GM23338 (cell line): ENCODE measurements around the gene ING5. TPM values are rescaled to one million over a fixed set of nuclear protein-coding genes. Genes with fewer than 3 reads are reported as not detected.

Experiments
- ATAC-seq: fragments of 200-7000 bp; cut with Tn5 transposase; 3 replicates; pipeline ENCODE4 v1.9.1; 2020
- DNase-seq: peaks from one replicate; pipeline ENCODE4 v3.0.0-alpha.2; 2015; ENCODE audit warnings: low spot score
- H2AFZ ChIP-seq: fragments of 200-600 bp; sonication (generic); 2 replicates; pipeline ENCODE4 v1.8.0; 2016; ENCODE audit warnings: antibody characterized with exemption, mild to moderate bottlenecking, moderate library complexity
- H3F3A ChIP-seq: fragments of 200-600 bp; sonication (generic); replicated peaks from 2 replicates; pipeline ENCODE4 v1.8.0; 2017; ENCODE audit warnings: antibody characterized with exemption, mixed run types, low read depth
- H3K27ac ChIP-seq: fragments of 200-600 bp; sonication (generic); 2 replicates; pipeline ENCODE4 v1.6.1; 2016; ENCODE audit warnings: low read depth
- H3K27me3 ChIP-seq: fragments of 200-600 bp; sonication (generic); 2 replicates; pipeline ENCODE4 v1.8.0; 2016; ENCODE audit warnings: mild to moderate bottlenecking, mixed run types, moderate library complexity; ENCODE audit not compliant: insufficient read depth
- H3K36me3 ChIP-seq: fragments of 200-600 bp; sonication (generic); 2 replicates; pipeline ENCODE4 v1.8.0; 2016; ENCODE audit warnings: mild to moderate bottlenecking; ENCODE audit not compliant: insufficient read depth
- H3K4me1 ChIP-seq: fragments of 200-600 bp; sonication (generic); 2 replicates; pipeline ENCODE4 v1.8.0; 2016; ENCODE audit warnings: mild to moderate bottlenecking, moderate library complexity; ENCODE audit not compliant: insufficient read depth
- H3K4me2 ChIP-seq: fragments of 200-600 bp; sonication (generic); 2 replicates; pipeline ENCODE4 v1.7.1; 2017; ENCODE audit warnings: mixed run types
- H3K4me3 ChIP-seq: fragments of 200-600 bp; sonication (generic); 2 replicates; pipeline ENCODE4 v1.6.1; 2016; ENCODE audit warnings: mixed run types
- H3K79me2 ChIP-seq: fragments of 200-600 bp; sonication (generic); replicated peaks from 2 replicates; pipeline ENCODE4 v1.8.0; 2017; ENCODE audit warnings: mild to moderate bottlenecking; ENCODE audit not compliant: insufficient read depth
- H3K9me2 ChIP-seq: fragments of 200-600 bp; sonication (generic); 2 replicates; pipeline ENCODE4 v1.8.0; 2017; ENCODE audit not compliant: insufficient read depth
- H4K20me1 ChIP-seq: fragments of 200-600 bp; sonication (generic); replicated peaks from 2 replicates; pipeline ENCODE4 v1.8.0; 2017; ENCODE audit warnings: mild to moderate bottlenecking; ENCODE audit not compliant: insufficient read depth
- H3K27ac Mint-ChIP-seq: 2 replicates; pipeline ENCODE4 v1.8.0; 2020; ENCODE audit warnings: inconsistent platforms, mild to moderate bottlenecking, moderate library complexity, mixed read lengths
- H3K27me3 Mint-ChIP-seq: 3 replicates; pipeline ENCODE4 v1.8.0; 2022; ENCODE audit warnings: low read depth, mild to moderate bottlenecking, moderate library complexity, mixed read lengths, inconsistent platforms; ENCODE audit not compliant: insufficient read depth, poor library complexity
- H3K36me3 Mint-ChIP-seq: 3 replicates; pipeline ENCODE4 v1.8.0; 2021; ENCODE audit warnings: low read depth, mild to moderate bottlenecking, inconsistent platforms, moderate library complexity, mixed read lengths
- H3K4me1 Mint-ChIP-seq: 3 replicates; pipeline ENCODE4 v1.8.0; 2020; ENCODE audit warnings: mild to moderate bottlenecking, inconsistent platforms, mixed read lengths
- H3K4me3 Mint-ChIP-seq: 3 replicates; pipeline ENCODE4 v1.8.0; 2021; ENCODE audit warnings: moderate library complexity, mild to moderate bottlenecking, inconsistent platforms, mixed read lengths
- H3K9me3 Mint-ChIP-seq: 3 replicates; pipeline ENCODE4 v1.8.0; 2020; ENCODE audit warnings: moderate library complexity, mild to moderate bottlenecking, inconsistent platforms, mixed read lengths
- CREB1 ChIP-seq: fragments of 250-450 bp; sonication (Bioruptor Pico); IDR thresholded peaks from 2 replicates; pipeline ENCODE4 v1.5.0; 2020; ENCODE audit warnings: low read depth, mild to moderate bottlenecking, moderate library complexity
- EZH2 ChIP-seq: fragments of 200-600 bp; sonication (generic); IDR thresholded peaks from one replicate; pipeline ENCODE4 v1.8.0; 2017; ENCODE audit warnings: antibody characterized with exemption, mild to moderate bottlenecking, low read depth; ENCODE audit not compliant: unreplicated experiment
- EZH2phosphoT487 ChIP-seq: fragments of 200-600 bp; sonication (generic); IDR thresholded peaks from one replicate; pipeline ENCODE4 v1.8.1; 2018; ENCODE audit warnings: antibody characterized with exemption; ENCODE audit not compliant: unreplicated experiment
- JUNB ChIP-seq: IDR thresholded peaks from one replicate; pipeline ENCODE4 v1.6.1; 2016; ENCODE audit warnings: antibody characterized with exemption; ENCODE audit not compliant: unreplicated experiment
- NANOG ChIP-seq: IDR thresholded peaks from 2 replicates; pipeline ENCODE4 v1.6.1; 2016; ENCODE audit warnings: antibody characterized with exemption, borderline replicate concordance
- POLR2AphosphoS5 ChIP-seq: IDR thresholded peaks from 2 replicates; pipeline ENCODE4 v1.6.1; 2016; ENCODE audit warnings: antibody characterized with exemption, low read depth
- REST ChIP-seq: IDR thresholded peaks from one replicate; pipeline ENCODE4 v1.6.1; 2018; ENCODE audit warnings: antibody characterized with exemption; ENCODE audit not compliant: unreplicated experiment
- ZNF114 ChIP-seq: fragments of 250-450 bp; sonication (Bioruptor Pico); IDR thresholded peaks from 2 replicates; pipeline ENCODE4 v1.5.0; 2020; ENCODE audit warnings: mild to moderate bottlenecking, moderate library complexity
- ZNF331 ChIP-seq: fragments of 250-450 bp; sonication (Bioruptor Pico); IDR thresholded peaks from 2 replicates; pipeline ENCODE4 v1.5.0; 2020; ENCODE audit warnings: low read depth, mild to moderate bottlenecking, moderate library complexity
- ZNF462 ChIP-seq: fragments of 250-450 bp; sonication (Bioruptor Pico); IDR thresholded peaks from 2 replicates; pipeline ENCODE4 v1.5.0; 2020; ENCODE audit warnings: mild to moderate bottlenecking, moderate library complexity
- polyA plus RNA-seq: library from polyadenylated mRNA; unstranded; fragments of >200 nt; fragmentation: Nextera tagmentation; extraction: Ambion mirVana; gene quantifications from 2 replicates; pipeline ENCODE4 v1.2.1, GENCODE V29; 2016
- total RNA-seq: library from RNA; depleted of rRNA; stranded (reverse); fragments of >200 nt; shearing (Covaris generic); gene quantifications from 2 replicates; pipeline ENCODE4 v1.2.3, GENCODE V29; 2014
- TF ChIP-seq, protein P1 (sequence below), 2 experiments: fragments of 200-600 bp in 1 of 2; sonication (generic) in 1 of 2; conservative IDR thresholded peaks; 2 replicates each; pipeline versions ENCODE4 v1.5.1 to v1.6.1; 2016 to 2017; ENCODE audit warnings: antibody characterized with exemption in 2 of 2, low read depth in 2 of 2, mild to moderate bottlenecking in 2 of 2, moderate library complexity in 1 of 2

The ING5 gene
- total and polyA plus RNA-seq, 2 experiments from 2014 or later = 25.7 to 42.5 TPM

DNA sequence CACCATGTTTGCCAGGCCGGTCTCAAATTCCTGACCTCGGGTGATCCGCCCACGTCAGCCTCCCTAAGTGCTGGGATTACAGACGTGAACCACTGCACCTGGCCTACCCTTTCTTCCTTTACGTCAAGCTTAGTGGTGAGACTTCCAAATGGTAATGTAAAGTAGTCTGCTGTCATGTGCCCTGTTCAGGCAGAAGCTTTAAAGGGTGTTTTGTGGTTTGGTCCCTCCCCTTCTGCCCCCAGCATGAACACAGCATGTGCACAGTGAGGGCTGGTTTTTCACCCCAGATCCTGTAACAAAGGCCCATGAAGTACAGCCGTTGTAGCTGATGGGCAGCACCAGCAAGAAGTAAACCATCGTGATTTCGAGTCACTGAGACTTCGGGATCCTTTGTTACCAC is 12.5 kb upstream of the ING5 start (continued):
- TF ChIP-seq ZNF462 (no peak), ZNF331 (CRISPR knock-in tag) (no peak)

- Histone ChIP-seq H2AFZ (no peak overlapping the region), H3K79me2 (peaks cover 21% of the 10 kb centered on the region), H3K27me3 (no peaks in the 10 kb centered on the region), H3K4me3 (no peak overlapping the region), H3K9me2 (no peaks in the 10 kb centered on the region), H4K20me1 (no peaks in the 10 kb centered on the region; the same call in 1 of the 2 replicates), H3K4me2 (no peak overlapping the region), H3K27ac (no peak overlapping the region), H3K4me1 (peaks cover 11% of the 10 kb centered on the region), H3K36me3 (peaks cover 4% of the 10 kb centered on the region), H3F3A (0 out of 2 replicates have a peak, but pooled peaks cover 4% of the 10 kb centered on the region)
- DNase-seq (no peak), ATAC-seq (no peak)
- Mint-ChIP-seq H3K9me3 (no peaks in the 10 kb centered on the region; the same call in 2 of the 3 replicates), H3K4me3 (no peak overlapping the region), H3K4me1 (peaks cover 5% of the 10 kb centered on the region; the same call in 2 of the 3 replicates), H3K27me3 (peaks cover 4% of the 10 kb centered on the region), H3K36me3 (peaks cover 18% of the 10 kb centered on the region), H3K27ac (no peak overlapping the region)
- TF ChIP-seq REST = no peak
- no peak for TF ChIP-seq JUNB
- no peak for TF ChIP-seq EZH2
- TF ChIP-seq EZH2phosphoT487 = no peak
- TF ChIP-seq ZNF331 (CRISPR knock-in tag) = no peak
- TF ChIP-seq, protein P1, sequence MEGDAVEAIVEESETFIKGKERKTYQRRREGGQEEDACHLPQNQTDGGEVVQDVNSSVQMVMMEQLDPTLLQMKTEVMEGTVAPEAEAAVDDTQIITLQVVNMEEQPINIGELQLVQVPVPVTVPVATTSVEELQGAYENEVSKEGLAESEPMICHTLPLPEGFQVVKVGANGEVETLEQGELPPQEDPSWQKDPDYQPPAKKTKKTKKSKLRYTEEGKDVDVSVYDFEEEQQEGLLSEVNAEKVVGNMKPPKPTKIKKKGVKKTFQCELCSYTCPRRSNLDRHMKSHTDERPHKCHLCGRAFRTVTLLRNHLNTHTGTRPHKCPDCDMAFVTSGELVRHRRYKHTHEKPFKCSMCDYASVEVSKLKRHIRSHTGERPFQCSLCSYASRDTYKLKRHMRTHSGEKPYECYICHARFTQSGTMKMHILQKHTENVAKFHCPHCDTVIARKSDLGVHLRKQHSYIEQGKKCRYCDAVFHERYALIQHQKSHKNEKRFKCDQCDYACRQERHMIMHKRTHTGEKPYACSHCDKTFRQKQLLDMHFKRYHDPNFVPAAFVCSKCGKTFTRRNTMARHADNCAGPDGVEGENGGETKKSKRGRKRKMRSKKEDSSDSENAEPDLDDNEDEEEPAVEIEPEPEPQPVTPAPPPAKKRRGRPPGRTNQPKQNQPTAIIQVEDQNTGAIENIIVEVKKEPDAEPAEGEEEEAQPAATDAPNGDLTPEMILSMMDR (conservative IDR thresholded peaks at IDR 0.05; ENCODE audit: low read depth in 2 of 2) = no peak
- no peak for TF ChIP-seq POLR2AphosphoS5
- no peak for TF ChIP-seq ZNF114 (CRISPR knock-in tag)
- TF ChIP-seq CREB1 (CRISPR knock-in tag) = no peak
- TF ChIP-seq NANOG = no peak
These were observed 11.6 kb upstream of the ING5 start for GRCh38 chr2:241690202-241690717.
